ENCODE results near the gene C1orf159.
"Not testable (repeated sequence)": the region's sequence is repeated elsewhere in the genome, so short reads cannot be mapped to it uniquely, and the experiment has no call there.

C1orf159 gene

GRCh38 chr1:1156140-1157032 is 40.5 kb upstream of the C1orf159 start:
- DNase-seq (ENCODE audit: insufficient read length, low spot score) (no peak), FAIRE-seq (no peak)
- TF ChIP-seq, protein P1, sequence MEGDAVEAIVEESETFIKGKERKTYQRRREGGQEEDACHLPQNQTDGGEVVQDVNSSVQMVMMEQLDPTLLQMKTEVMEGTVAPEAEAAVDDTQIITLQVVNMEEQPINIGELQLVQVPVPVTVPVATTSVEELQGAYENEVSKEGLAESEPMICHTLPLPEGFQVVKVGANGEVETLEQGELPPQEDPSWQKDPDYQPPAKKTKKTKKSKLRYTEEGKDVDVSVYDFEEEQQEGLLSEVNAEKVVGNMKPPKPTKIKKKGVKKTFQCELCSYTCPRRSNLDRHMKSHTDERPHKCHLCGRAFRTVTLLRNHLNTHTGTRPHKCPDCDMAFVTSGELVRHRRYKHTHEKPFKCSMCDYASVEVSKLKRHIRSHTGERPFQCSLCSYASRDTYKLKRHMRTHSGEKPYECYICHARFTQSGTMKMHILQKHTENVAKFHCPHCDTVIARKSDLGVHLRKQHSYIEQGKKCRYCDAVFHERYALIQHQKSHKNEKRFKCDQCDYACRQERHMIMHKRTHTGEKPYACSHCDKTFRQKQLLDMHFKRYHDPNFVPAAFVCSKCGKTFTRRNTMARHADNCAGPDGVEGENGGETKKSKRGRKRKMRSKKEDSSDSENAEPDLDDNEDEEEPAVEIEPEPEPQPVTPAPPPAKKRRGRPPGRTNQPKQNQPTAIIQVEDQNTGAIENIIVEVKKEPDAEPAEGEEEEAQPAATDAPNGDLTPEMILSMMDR (IDR thresholded peaks at IDR 0.05; ENCODE audit: insufficient read depth, missing control alignments): no peak

GRCh38 chr1:1155258-1155657 is 39.4 kb upstream of the C1orf159 start:
- TF ChIP-seq, protein P1 (IDR thresholded peaks at IDR 0.05; ENCODE audit: insufficient read depth, missing control alignments): no peak
- DNase-seq (ENCODE audit: insufficient read length, low spot score): no peak
- no peak for FAIRE-seq

GRCh38 chr1:1153874-1154273 is 38.0 kb upstream of the C1orf159 start:
- no peak for FAIRE-seq
- no peak for DNase-seq (ENCODE audit: insufficient read length, low spot score)
- TF ChIP-seq, protein P1 (IDR thresholded peaks at IDR 0.05; ENCODE audit: insufficient read depth, missing control alignments): no peak

GRCh38 chr1:1153215-1153614 is 37.3 kb upstream of the C1orf159 start:
- not testable (repeated sequence) for FAIRE-seq

DNA sequence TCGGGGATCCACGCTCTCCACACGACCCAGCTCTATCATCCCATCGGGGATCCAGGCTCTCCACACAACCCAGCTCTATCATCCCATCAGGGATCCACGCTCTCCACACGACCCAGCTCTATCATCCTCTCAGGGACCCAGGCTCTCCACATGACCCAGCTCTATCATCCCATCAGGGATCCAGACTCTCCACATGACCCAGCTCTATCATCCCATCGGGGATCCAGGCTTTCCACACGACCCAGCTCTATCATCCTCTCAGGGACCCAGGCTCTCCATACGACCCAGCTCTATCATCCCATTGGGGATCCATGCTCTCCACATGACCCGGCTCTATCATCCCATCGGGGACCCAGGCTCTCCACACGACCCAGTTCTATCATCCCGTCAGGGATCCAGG is 36.5 kb upstream of the C1orf159 start:
- FAIRE-seq; DNase-seq (ENCODE audit: insufficient read length, low spot score): not testable (repeated sequence)

More at GRCh38 chr1:1153215-1153614, 37.3 kb upstream of the C1orf159 start:
- not testable (repeated sequence) for DNase-seq (ENCODE audit: insufficient read length, low spot score)

DNA sequence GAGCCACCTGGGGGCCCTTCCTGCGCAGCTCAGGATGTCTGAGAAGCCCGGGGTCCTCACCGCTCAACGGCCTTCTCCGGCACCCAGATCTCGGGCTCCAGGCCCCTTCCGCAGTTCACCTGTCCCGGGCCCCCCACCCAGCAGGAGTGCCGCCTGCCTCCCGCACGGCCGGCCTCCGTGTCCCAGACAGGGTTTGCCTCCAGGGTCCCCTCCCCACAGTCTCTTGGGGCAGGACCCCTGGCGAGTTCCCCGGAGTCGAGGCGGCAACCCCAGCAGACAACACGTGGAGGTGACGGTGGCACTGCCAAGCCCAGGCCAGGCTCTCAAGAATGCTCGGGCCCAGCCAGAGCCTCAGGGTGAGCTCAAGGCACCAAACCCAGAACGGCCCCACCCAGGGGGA is 35.4 kb upstream of the C1orf159 start:
- DNase-seq (ENCODE audit: insufficient read length, low spot score) (no peak), FAIRE-seq (no peak)
- TF ChIP-seq, protein P1 (IDR thresholded peaks at IDR 0.05; ENCODE audit: insufficient read depth, missing control alignments): no peak

- no peak for FAIRE-seq
These were observed 34.2 kb upstream of the C1orf159 start for GRCh38 chr1:1150100-1150499.

GRCh38 chr1:1149416-1149815 is 33.5 kb upstream of the C1orf159 start:
- FAIRE-seq (no peak), DNase-seq (ENCODE audit: insufficient read length, low spot score) (no peak)
- TF ChIP-seq, protein P1 (IDR thresholded peaks at IDR 0.05; ENCODE audit: insufficient read depth, missing control alignments): no peak

More at GRCh38 chr1:1150100-1150499, 34.2 kb upstream of the C1orf159 start:
- no peak for DNase-seq (ENCODE audit: insufficient read length, low spot score)
- TF ChIP-seq, protein P1 (IDR thresholded peaks at IDR 0.05; ENCODE audit: insufficient read depth, missing control alignments): no peak

Data from D721Med (cell line).